ENCODE data around the gene WASL.
"Not testable (repeated sequence)": the region's sequence is repeated elsewhere in the genome, so short reads cannot be mapped to it uniquely, and the experiment has no call there.

The WASL gene

GRCh38 chr7:123748734-123749536, at the start of gene WASL:
TSS of gene WASL (minus strand) at chr7:123749003. CDS start at chr7:123748734, 269 bp downstream.
- DNase-seq: peak; percentile 78

GRCh38 chr7:123797673-123798531, 49.1 kb upstream of the WASL start:
- DNase-seq: no peak

GRCh38 chr7:123796568-123796967, 47.8 kb upstream of the WASL start:
- DNase-seq: no peak

GRCh38 chr7:123795917-123796316, 47.1 kb upstream of the WASL start:
- DNase-seq: no peak

GRCh38 chr7:123795116-123795515, 46.3 kb upstream of the WASL start:
- DNase-seq: not testable (repeated sequence)

GRCh38 chr7:123792547-123792946, 43.7 kb upstream of the WASL start:
- DNase-seq: no peak

- DNase-seq: no peak
Measured at GRCh38 chr7:123791001-123791400, 42.2 kb upstream of the WASL start.

- no peak for DNase-seq
Measured at GRCh38 chr7:123789817-123790216, 41.0 kb upstream of the WASL start.

GRCh38 chr7:123789206-123789784, 40.5 kb upstream of the WASL start:
- DNase-seq: no peak

GRCh38 chr7:123788584-123788983, 39.8 kb upstream of the WASL start:
- DNase-seq: no peak

GRCh38 chr7:123787220-123788007, 38.6 kb upstream of the WASL start:
- no peak for DNase-seq

GRCh38 chr7:123784263-123784662, 35.5 kb upstream of the WASL start:
- no peak for DNase-seq

- DNase-seq: no peak
Measured at GRCh38 chr7:123783820-123784219, 35.0 kb upstream of the WASL start.

GRCh38 chr7:123782071-123782798, 33.4 kb upstream of the WASL start:
- no peak for DNase-seq

- not testable (repeated sequence) for DNase-seq
Measured at GRCh38 chr7:123780472-123780871, 31.7 kb upstream of the WASL start.

- no peak for DNase-seq
Measured at GRCh38 chr7:123774496-123774895, 25.7 kb upstream of the WASL start.

GRCh38 chr7:123773481-123773880, 24.7 kb upstream of the WASL start:
- DNase-seq: no peak

GRCh38 chr7:123772652-123773051, 23.8 kb upstream of the WASL start:
- DNase-seq: no peak

- no peak for DNase-seq
Measured at GRCh38 chr7:123771846-123772245, 23.0 kb upstream of the WASL start.

GRCh38 chr7:123771256-123771655, 22.5 kb upstream of the WASL start:
- DNase-seq: no peak

GRCh38 chr7:123770378-123770777, 21.6 kb upstream of the WASL start:
- no peak for DNase-seq

GRCh38 chr7:123769371-123769770, 20.6 kb upstream of the WASL start:
- DNase-seq: no peak

All from NCI-H2081 treated with DMSO at 0.1 percent for 48 hours (cell line).